C4-2B (cell line): ENCODE data around the gene PSEN2.

ENCODE experiments used
- ZFX ChIP-seq: fragments of 450-650 bp; IDR thresholded peaks from 2 replicates; pipeline ENCODE4 v1.6.1; 2017
- TF ChIP-seq, protein P1 (sequence below): fragments of 450-650 bp; conservative IDR thresholded peaks from 2 replicates; pipeline ENCODE4 v1.5.1; 2017; ENCODE audit warnings: mild to moderate bottlenecking

DNA sequence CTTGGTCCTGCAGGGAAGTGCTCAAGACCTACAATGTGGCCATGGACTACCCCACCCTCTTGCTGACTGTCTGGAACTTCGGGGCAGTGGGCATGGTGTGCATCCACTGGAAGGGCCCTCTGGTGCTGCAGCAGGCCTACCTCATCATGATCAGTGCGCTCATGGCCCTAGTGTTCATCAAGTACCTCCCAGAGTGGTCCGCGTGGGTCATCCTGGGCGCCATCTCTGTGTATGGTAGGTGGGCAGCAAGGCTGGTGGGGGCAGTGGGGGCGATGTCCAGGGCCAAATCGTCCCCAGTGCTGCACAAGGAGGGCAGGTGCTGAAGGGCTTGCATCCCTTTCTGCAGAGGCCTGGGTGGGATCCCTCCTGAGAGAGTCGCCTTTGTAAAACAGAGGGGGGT lies 18.4 kb downstream of the PSEN2 start:
- TF ChIP-seq, protein P1, sequence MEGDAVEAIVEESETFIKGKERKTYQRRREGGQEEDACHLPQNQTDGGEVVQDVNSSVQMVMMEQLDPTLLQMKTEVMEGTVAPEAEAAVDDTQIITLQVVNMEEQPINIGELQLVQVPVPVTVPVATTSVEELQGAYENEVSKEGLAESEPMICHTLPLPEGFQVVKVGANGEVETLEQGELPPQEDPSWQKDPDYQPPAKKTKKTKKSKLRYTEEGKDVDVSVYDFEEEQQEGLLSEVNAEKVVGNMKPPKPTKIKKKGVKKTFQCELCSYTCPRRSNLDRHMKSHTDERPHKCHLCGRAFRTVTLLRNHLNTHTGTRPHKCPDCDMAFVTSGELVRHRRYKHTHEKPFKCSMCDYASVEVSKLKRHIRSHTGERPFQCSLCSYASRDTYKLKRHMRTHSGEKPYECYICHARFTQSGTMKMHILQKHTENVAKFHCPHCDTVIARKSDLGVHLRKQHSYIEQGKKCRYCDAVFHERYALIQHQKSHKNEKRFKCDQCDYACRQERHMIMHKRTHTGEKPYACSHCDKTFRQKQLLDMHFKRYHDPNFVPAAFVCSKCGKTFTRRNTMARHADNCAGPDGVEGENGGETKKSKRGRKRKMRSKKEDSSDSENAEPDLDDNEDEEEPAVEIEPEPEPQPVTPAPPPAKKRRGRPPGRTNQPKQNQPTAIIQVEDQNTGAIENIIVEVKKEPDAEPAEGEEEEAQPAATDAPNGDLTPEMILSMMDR, result no peak
- TF ChIP-seq ZFX, result no peak
